ENCODE results near the gene SHTN1.

- TF ChIP-seq CTCF (IDR thresholded peaks at IDR 0.05), result no peak
- no peak for TF ChIP-seq EZH2 (IDR thresholded peaks at IDR 0.05; ENCODE audit: borderline replicate concordance, insufficient read depth, low read depth, low read length, poor library complexity, severe bottlenecking)
These were observed 48.5 kb upstream of the SHTN1 start for GRCh38 chr10:117053482-117053881.

Measured in B cell (primary cell).